ENCODE measurements around the gene TRPV3. TPM values are rescaled to one million over a fixed set of nuclear protein-coding genes. Genes with fewer than 3 reads are reported as not detected.

TRPV3 gene
- total RNA-seq, 1 donor from 2014 or later: 1.9 TPM

- H3K4me2 ChIP-seq: no peak overlapping the region
- peaks cover 25% of the 10 kb centered on the region for H3K4me1 ChIP-seq
- peaks cover 14% of the 10 kb centered on the region for H3K36me3 Mint-ChIP-seq
- H3K36me3 ChIP-seq: no peaks in the 10 kb centered on the region
- H3K4me3 ChIP-seq: no peak overlapping the region
- no peaks in the 10 kb centered on the region for H3K9me3 ChIP-seq (ENCODE audit: low read depth)
- H3K27me3 ChIP-seq: no peaks in the 10 kb centered on the region
- no peak overlapping the region for H2AFZ ChIP-seq (replicated peaks)
- peak overlapping the region; percentile 76 for H3K27ac Mint-ChIP-seq
- TF ChIP-seq EZH2 (IDR thresholded peaks at IDR 0.05) (no peak), CTCF (IDR thresholded peaks at IDR 0.05) (no peak), EZH2phosphoT487 (IDR thresholded peaks at IDR 0.05) (no peak)
- no peak overlapping the region for H3K27ac ChIP-seq
- no peaks in the 10 kb centered on the region for H3K9me3 Mint-ChIP-seq
- H3F3A ChIP-seq (ENCODE audit: low read depth): peaks cover 4% of the 10 kb centered on the region
- peaks cover 3% of the 10 kb centered on the region for H3K27me3 Mint-ChIP-seq (ENCODE audit: insufficient read depth, low read depth)
- no peaks in the 10 kb centered on the region for H4K20me1 ChIP-seq (ENCODE audit: low read depth)
- no peaks in the 10 kb centered on the region for H3K79me2 ChIP-seq (ENCODE audit: low read depth)
- peaks cover 60% of the 10 kb centered on the region for H3K4me1 Mint-ChIP-seq
- DNase-seq (ENCODE audit: low spot score): no peak
- H3K4me3 Mint-ChIP-seq: peak overlapping the region; percentile 81
- H3K9ac ChIP-seq: no peak overlapping the region
These were observed 29.7 kb downstream of the TRPV3 start for GRCh38 chr17:3527896-3528295.

- H3K9me3 Mint-ChIP-seq: no peaks in the 10 kb centered on the region
- no peaks in the 10 kb centered on the region for H3K27me3 ChIP-seq
- TF ChIP-seq EZH2 (IDR thresholded peaks at IDR 0.05) (no peak), CTCF (IDR thresholded peaks at IDR 0.05) (no peak), EZH2phosphoT487 (IDR thresholded peaks at IDR 0.05) (no peak)
- H3K4me3 Mint-ChIP-seq: no peak overlapping the region
- peaks cover 57% of the 10 kb centered on the region for H3K4me1 Mint-ChIP-seq
- no peak overlapping the region for H3K4me2 ChIP-seq
- peaks cover 4% of the 10 kb centered on the region for H3F3A ChIP-seq (ENCODE audit: low read depth)
- no peak overlapping the region for H3K9ac ChIP-seq
- H3K79me2 ChIP-seq (ENCODE audit: low read depth): no peaks in the 10 kb centered on the region
- peaks cover 3% of the 10 kb centered on the region for H3K27me3 Mint-ChIP-seq (ENCODE audit: insufficient read depth, low read depth)
- H3K4me3 ChIP-seq: no peak overlapping the region
- no peaks in the 10 kb centered on the region for H4K20me1 ChIP-seq (ENCODE audit: low read depth)
- peaks cover 14% of the 10 kb centered on the region for H3K36me3 Mint-ChIP-seq
- peak overlapping the region; percentile 9 for H3K27ac Mint-ChIP-seq
- H3K9me3 ChIP-seq (ENCODE audit: low read depth): no peaks in the 10 kb centered on the region
- no peaks in the 10 kb centered on the region for H3K36me3 ChIP-seq
- peaks cover 25% of the 10 kb centered on the region for H3K4me1 ChIP-seq
- H3K27ac ChIP-seq: no peak overlapping the region
- no peak for DNase-seq (ENCODE audit: low spot score)
- H2AFZ ChIP-seq (replicated peaks): no peak overlapping the region
These were observed 30.1 kb downstream of the TRPV3 start for GRCh38 chr17:3527468-3527867.

GRCh38 chr17:3526971-3527370 lies 30.6 kb downstream of the TRPV3 start:
- Mint-ChIP-seq H3K4me3 (no peak overlapping the region), H3K4me1 (peaks cover 54% of the 10 kb centered on the region), H3K36me3 (peaks cover 14% of the 10 kb centered on the region), H3K9me3 (no peaks in the 10 kb centered on the region), H3K27ac (peak overlapping the region; percentile 9), H3K27me3 (ENCODE audit: insufficient read depth, low read depth) (peaks cover 3% of the 10 kb centered on the region)
- Histone ChIP-seq H3K9ac (no peak overlapping the region), H2AFZ (replicated peaks) (no peak overlapping the region), H3K27ac (no peak overlapping the region), H3K4me1 (peaks cover 25% of the 10 kb centered on the region), H3K4me3 (no peak overlapping the region), H3K79me2 (ENCODE audit: low read depth) (no peaks in the 10 kb centered on the region), H3K36me3 (no peaks in the 10 kb centered on the region), H3F3A (ENCODE audit: low read depth) (peaks cover 4% of the 10 kb centered on the region), H3K27me3 (no peaks in the 10 kb centered on the region), H3K4me2 (no peak overlapping the region), H4K20me1 (ENCODE audit: low read depth) (no peaks in the 10 kb centered on the region), H3K9me3 (ENCODE audit: low read depth) (no peaks in the 10 kb centered on the region)
- no peak for DNase-seq (ENCODE audit: low spot score)
- TF ChIP-seq EZH2phosphoT487 (IDR thresholded peaks at IDR 0.05) (no peak), EZH2 (IDR thresholded peaks at IDR 0.05) (no peak), CTCF (IDR thresholded peaks at IDR 0.05) (no peak)

All from neural progenitor cell (in vitro differentiated cells).